Measurements from ENCODE around the gene HOXA1. TPM values are rescaled to one million over a fixed set of nuclear protein-coding genes. Genes with fewer than 3 reads are reported as not detected.

HOXA1 gene
- total and polyA plus RNA-seq, 2 of the 8 experiments (the other 6 are each of a cell fraction or from before 2014, with no cell fraction given): not detected

DNA sequence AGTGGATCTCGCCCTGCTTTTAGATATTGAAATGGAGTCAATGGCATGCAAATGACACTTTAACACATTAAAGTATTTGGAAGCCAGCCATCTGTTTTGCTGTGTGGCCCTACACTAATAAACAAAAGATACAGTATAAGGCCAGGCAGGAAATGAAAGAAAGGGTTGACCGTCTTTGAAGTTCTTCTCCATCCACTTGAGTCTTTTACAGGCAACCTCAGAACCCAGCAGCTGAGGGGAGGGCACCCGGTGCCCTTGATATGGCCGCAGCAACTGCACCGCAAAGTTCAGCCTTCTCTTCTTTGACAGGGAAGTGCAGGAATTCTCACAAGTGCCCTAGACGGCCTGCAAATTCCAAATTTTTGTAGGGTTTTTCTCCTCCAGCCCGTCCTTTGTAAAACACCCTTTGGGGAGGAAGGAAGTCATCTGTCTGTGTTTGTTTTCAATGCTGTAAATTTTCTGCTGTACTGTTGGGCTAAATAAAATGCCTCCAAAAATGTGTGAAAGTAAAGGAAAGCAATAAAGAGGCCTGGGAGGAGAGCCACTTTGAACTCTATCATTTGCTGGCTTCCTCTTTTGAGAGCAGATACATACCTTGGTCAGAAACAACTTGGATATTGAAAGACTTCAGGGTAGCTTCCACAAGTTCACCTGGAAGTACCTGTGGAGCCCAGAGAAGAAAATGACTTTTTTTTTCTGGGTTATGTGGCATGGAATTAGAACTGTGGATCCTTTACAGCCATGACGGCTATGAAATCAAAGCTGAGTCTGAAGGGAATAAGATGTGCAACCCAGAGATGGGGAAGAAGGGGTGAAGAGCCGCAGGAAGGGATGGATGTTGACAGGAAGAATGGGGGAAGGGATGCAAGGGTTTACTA is 3.6 kb downstream of the HOXA1 start (continued):
- TF ChIP-seq, protein P1, sequence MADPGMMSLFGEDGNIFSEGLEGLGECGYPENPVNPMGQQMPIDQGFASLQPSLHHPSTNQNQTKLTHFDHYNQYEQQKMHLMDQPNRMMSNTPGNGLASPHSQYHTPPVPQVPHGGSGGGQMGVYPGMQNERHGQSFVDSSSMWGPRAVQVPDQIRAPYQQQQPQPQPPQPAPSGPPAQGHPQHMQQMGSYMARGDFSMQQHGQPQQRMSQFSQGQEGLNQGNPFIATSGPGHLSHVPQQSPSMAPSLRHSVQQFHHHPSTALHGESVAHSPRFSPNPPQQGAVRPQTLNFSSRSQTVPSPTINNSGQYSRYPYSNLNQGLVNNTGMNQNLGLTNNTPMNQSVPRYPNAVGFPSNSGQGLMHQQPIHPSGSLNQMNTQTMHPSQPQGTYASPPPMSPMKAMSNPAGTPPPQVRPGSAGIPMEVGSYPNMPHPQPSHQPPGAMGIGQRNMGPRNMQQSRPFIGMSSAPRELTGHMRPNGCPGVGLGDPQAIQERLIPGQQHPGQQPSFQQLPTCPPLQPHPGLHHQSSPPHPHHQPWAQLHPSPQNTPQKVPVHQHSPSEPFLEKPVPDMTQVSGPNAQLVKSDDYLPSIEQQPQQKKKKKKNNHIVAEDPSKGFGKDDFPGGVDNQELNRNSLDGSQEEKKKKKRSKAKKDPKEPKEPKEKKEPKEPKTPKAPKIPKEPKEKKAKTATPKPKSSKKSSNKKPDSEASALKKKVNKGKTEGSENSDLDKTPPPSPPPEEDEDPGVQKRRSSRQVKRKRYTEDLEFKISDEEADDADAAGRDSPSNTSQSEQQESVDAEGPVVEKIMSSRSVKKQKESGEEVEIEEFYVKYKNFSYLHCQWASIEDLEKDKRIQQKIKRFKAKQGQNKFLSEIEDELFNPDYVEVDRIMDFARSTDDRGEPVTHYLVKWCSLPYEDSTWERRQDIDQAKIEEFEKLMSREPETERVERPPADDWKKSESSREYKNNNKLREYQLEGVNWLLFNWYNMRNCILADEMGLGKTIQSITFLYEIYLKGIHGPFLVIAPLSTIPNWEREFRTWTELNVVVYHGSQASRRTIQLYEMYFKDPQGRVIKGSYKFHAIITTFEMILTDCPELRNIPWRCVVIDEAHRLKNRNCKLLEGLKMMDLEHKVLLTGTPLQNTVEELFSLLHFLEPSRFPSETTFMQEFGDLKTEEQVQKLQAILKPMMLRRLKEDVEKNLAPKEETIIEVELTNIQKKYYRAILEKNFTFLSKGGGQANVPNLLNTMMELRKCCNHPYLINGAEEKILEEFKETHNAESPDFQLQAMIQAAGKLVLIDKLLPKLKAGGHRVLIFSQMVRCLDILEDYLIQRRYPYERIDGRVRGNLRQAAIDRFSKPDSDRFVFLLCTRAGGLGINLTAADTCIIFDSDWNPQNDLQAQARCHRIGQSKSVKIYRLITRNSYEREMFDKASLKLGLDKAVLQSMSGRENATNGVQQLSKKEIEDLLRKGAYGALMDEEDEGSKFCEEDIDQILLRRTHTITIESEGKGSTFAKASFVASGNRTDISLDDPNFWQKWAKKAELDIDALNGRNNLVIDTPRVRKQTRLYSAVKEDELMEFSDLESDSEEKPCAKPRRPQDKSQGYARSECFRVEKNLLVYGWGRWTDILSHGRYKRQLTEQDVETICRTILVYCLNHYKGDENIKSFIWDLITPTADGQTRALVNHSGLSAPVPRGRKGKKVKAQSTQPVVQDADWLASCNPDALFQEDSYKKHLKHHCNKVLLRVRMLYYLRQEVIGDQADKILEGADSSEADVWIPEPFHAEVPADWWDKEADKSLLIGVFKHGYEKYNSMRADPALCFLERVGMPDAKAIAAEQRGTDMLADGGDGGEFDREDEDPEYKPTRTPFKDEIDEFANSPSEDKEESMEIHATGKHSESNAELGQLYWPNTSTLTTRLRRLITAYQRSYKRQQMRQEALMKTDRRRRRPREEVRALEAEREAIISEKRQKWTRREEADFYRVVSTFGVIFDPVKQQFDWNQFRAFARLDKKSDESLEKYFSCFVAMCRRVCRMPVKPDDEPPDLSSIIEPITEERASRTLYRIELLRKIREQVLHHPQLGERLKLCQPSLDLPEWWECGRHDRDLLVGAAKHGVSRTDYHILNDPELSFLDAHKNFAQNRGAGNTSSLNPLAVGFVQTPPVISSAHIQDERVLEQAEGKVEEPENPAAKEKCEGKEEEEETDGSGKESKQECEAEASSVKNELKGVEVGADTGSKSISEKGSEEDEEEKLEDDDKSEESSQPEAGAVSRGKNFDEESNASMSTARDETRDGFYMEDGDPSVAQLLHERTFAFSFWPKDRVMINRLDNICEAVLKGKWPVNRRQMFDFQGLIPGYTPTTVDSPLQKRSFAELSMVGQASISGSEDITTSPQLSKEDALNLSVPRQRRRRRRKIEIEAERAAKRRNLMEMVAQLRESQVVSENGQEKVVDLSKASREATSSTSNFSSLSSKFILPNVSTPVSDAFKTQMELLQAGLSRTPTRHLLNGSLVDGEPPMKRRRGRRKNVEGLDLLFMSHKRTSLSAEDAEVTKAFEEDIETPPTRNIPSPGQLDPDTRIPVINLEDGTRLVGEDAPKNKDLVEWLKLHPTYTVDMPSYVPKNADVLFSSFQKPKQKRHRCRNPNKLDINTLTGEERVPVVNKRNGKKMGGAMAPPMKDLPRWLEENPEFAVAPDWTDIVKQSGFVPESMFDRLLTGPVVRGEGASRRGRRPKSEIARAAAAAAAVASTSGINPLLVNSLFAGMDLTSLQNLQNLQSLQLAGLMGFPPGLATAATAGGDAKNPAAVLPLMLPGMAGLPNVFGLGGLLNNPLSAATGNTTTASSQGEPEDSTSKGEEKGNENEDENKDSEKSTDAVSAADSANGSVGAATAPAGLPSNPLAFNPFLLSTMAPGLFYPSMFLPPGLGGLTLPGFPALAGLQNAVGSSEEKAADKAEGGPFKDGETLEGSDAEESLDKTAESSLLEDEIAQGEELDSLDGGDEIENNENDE (IDR thresholded peaks at IDR 0.05; ENCODE audit: insufficient replicate concordance, low read length): no peak
- no peak for TF ChIP-seq TEAD4 (IDR thresholded peaks at IDR 0.05; ENCODE audit: low read depth, low read length)
- no peak for TF ChIP-seq CEBPB (IDR thresholded peaks at IDR 0.05; ENCODE audit: low read depth, low read length)
- no peak for TF ChIP-seq SIRT6 (IDR thresholded peaks at IDR 0.05; ENCODE audit: low read length)
- no peak for TF ChIP-seq GTF2F1 (IDR thresholded peaks at IDR 0.05; ENCODE audit: borderline replicate concordance, low read depth, low read length)
- no peak for TF ChIP-seq TCF12 (IDR thresholded peaks at IDR 0.05; ENCODE audit: low read depth, low read length)
- no peak for TF ChIP-seq JUND (IDR thresholded peaks at IDR 0.05; ENCODE audit: low read length)
- TF ChIP-seq, protein P2, sequence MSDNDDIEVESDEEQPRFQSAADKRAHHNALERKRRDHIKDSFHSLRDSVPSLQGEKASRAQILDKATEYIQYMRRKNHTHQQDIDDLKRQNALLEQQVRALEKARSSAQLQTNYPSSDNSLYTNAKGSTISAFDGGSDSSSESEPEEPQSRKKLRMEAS (IDR thresholded peaks at IDR 0.05): no peak
- TF ChIP-seq SIX5 (IDR thresholded peaks at IDR 0.05; ENCODE audit: low read depth, low read length): no peak
- TF ChIP-seq KDM4A (IDR thresholded peaks at IDR 0.05; ENCODE audit: low read depth, low read length, severe bottlenecking): no peak
- no peak for TF ChIP-seq ZNF274 (IDR thresholded peaks at IDR 0.05; ENCODE audit: borderline replicate concordance, extremely low read depth, low read length)
